Smooth muscle cell (in vitro differentiated cells): Measurements from ENCODE around the gene LMAN1. TPM values are rescaled to one million over a fixed set of nuclear protein-coding genes. Genes with fewer than 3 reads are reported as not detected.

ENCODE experiments used
- DNase-seq: peaks from one replicate; lab custom pipeline; 2025; ENCODE audit not compliant: unreplicated experiment; lab: John Stamatoyannopoulos, UW
- H2AFZ ChIP-seq: fragments of 200-600 bp; sonication (generic); 2 replicates; pipeline ENCODE4 v1.6.0; 2016; ENCODE audit warnings: antibody characterized with exemption, low read depth, mild to moderate bottlenecking
- H3F3A ChIP-seq: fragments of 200-600 bp; sonication (generic); 2 replicates; pipeline ENCODE4 v1.6.0; 2017; ENCODE audit warnings: antibody characterized with exemption, low read depth
- H3K27ac ChIP-seq: fragments of 200-600 bp; sonication (generic); 2 replicates; pipeline ENCODE4 v1.5.1; 2016; ENCODE audit warnings: low read depth, mild to moderate bottlenecking
- H3K27me3 ChIP-seq: fragments of 200-600 bp; sonication (generic); 2 replicates; pipeline ENCODE4 v1.6.1; 2016; ENCODE audit warnings: low read depth, mild to moderate bottlenecking
- H3K36me3 ChIP-seq: fragments of 200-600 bp; sonication (generic); 2 replicates; pipeline ENCODE4 v1.5.1; 2016; ENCODE audit warnings: low read depth
- H3K4me1 ChIP-seq: fragments of 200-600 bp; sonication (generic); 2 replicates; pipeline ENCODE4 v1.5.1; 2016; ENCODE audit warnings: low read depth
- H3K4me2 ChIP-seq: fragments of 200-600 bp; sonication (generic); 2 replicates; pipeline ENCODE4 v1.6.0; 2016; ENCODE audit warnings: mild to moderate bottlenecking
- H3K4me3 ChIP-seq: fragments of 200-600 bp; sonication (generic); 2 replicates; pipeline ENCODE4 v1.5.1; 2016; ENCODE audit warnings: mild to moderate bottlenecking
- H3K79me2 ChIP-seq: fragments of 200-600 bp; sonication (generic); 2 replicates; pipeline ENCODE4 v1.6.0; 2016; ENCODE audit warnings: low read depth, mild to moderate bottlenecking
- H3K9ac ChIP-seq: fragments of 200-600 bp; sonication (generic); 2 replicates; pipeline ENCODE4 v1.6.0; 2016; ENCODE audit warnings: low read depth
- H3K9me3 ChIP-seq: fragments of 200-600 bp; sonication (generic); replicated peaks from 2 replicates; pipeline ENCODE4 v1.5.1; 2016; ENCODE audit warnings: low read depth
- H4K20me1 ChIP-seq: fragments of 200-600 bp; sonication (generic); 2 replicates; pipeline ENCODE4 v1.6.0; 2016; ENCODE audit warnings: low read depth
- WGBS: methylation state at CpG from one replicate; pipeline ENCODE4 v1.1.7; 2016; ENCODE audit warnings: low lambda C conversion rate; 5-methylcytosine and 5-hydroxymethylcytosine counted together
- polyA plus RNA-seq: library from polyadenylated mRNA; unstranded; fragments of >200 nt; fragmentation: Nextera tagmentation; extraction: Ambion mirVana; gene quantifications from 2 replicates; pipeline ENCODE4 v1.2.1, GENCODE V29; 2016
- total RNA-seq: library from RNA; depleted of rRNA; stranded (reverse); fragments of >200 nt; gene quantifications from 2 replicates; pipeline ENCODE4 v1.2.3, GENCODE V29; 2014
- TF ChIP-seq, protein P1 (sequence below): fragments of 200-600 bp; sonication (generic); IDR thresholded peaks from 2 replicates; pipeline ENCODE4 v1.5.1; 2017; ENCODE audit warnings: borderline replicate concordance, mild to moderate bottlenecking, antibody characterized with exemption; ENCODE audit not compliant: insufficient read depth, poor library complexity, severe bottlenecking

LMAN1 gene
- total and polyA plus RNA-seq, 2 experiments from 2014 or later: 120 to 206 TPM

DNA sequence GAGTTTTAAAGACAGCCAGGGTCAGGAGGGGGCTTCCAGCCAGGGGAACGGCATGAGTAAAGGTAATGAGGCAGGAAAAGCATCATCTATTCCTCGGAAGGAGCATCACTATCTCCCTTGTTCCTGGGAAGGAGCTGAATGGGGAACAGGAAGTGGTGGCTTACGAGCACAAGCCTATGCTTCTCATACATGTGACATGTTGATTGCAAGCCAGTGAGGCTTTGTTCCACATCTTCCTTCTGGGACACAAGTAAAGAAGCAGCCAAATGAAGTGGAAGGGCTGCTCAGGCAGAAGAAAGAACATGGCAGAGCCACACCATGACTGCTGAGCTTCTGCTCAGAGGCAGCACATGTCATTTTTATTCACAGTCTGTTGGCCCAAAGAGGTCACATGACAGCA lies 15.1 kb upstream of the LMAN1 start:
- 59% methylated on average over 3 of the region's 3 CpGs for WGBS
- H3K9ac ChIP-seq: no peak overlapping the region

DNA sequence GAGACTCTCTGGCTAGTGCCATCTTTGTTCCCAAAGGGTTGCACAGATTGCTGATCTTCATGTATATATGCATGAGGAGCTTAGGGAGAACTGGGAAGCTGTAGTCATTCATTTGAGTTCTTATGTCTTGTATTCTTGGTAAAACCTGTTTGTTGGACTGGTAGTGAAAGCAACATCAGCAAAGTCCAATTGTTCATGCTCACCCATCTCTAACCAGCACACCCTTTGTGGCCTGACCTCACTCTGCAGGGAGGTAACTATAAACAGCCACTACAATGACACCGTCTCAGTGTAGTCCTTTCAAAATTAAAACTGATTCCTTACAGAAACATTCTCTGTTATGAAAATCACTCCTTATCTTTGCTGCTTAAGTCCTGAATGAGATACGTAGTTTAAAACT lies 13.9 kb upstream of the LMAN1 start:
- DNase-seq: no peak
- Histone ChIP-seq H4K20me1 (no peaks in the 10 kb centered on the region), H3K9ac (no peak overlapping the region), H3K79me2 (no peaks in the 10 kb centered on the region), H3K36me3 (no peaks in the 10 kb centered on the region), H3K4me3 (no peak overlapping the region), H3K27ac (no peak overlapping the region), H3K4me1 (peaks cover 43% of the 10 kb centered on the region), H3K9me3 (no peaks in the 10 kb centered on the region), H2AFZ (no peak overlapping the region), H3K4me2 (no peak overlapping the region), H3K27me3 (peaks cover 27% of the 10 kb centered on the region), H3F3A (no peaks in the 10 kb centered on the region)
- TF ChIP-seq, protein P1, sequence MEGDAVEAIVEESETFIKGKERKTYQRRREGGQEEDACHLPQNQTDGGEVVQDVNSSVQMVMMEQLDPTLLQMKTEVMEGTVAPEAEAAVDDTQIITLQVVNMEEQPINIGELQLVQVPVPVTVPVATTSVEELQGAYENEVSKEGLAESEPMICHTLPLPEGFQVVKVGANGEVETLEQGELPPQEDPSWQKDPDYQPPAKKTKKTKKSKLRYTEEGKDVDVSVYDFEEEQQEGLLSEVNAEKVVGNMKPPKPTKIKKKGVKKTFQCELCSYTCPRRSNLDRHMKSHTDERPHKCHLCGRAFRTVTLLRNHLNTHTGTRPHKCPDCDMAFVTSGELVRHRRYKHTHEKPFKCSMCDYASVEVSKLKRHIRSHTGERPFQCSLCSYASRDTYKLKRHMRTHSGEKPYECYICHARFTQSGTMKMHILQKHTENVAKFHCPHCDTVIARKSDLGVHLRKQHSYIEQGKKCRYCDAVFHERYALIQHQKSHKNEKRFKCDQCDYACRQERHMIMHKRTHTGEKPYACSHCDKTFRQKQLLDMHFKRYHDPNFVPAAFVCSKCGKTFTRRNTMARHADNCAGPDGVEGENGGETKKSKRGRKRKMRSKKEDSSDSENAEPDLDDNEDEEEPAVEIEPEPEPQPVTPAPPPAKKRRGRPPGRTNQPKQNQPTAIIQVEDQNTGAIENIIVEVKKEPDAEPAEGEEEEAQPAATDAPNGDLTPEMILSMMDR: no peak
- 84% methylated on average over 2 of the region's 2 CpGs for WGBS

More for the DNA sequence above, 15.1 kb upstream of the LMAN1 start:
- Histone ChIP-seq H3K27me3 (peaks cover 38% of the 10 kb centered on the region), H3K79me2 (no peaks in the 10 kb centered on the region), H4K20me1 (no peaks in the 10 kb centered on the region), H3K36me3 (no peaks in the 10 kb centered on the region), H3K4me2 (no peak overlapping the region), H3K27ac (no peak overlapping the region), H3F3A (no peaks in the 10 kb centered on the region), H3K4me1 (peaks cover 43% of the 10 kb centered on the region), H3K9me3 (no peaks in the 10 kb centered on the region), H3K4me3 (no peak overlapping the region), H2AFZ (no peak overlapping the region)
- TF ChIP-seq, protein P1: no peak
- DNase-seq: no peak

DNA sequence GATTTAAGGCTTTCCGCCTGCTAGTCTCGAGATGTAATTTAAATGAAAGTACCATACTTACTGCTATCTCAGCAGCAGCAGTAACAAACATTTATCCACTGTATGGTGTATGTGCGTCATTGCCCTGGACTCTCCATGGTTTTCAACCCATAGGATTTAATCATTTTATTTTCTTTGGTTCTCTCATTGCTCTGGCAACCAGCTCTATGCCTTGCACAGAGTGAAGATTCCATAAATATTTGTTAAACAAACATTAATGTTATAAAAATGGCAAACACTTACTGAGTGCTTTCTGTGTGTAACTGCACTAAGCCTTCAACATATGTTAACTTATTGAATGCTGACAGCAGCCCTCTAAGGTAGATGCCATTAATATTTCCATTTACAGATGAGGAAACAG lies 1.3 kb upstream of the LMAN1 start:
- Histone ChIP-seq H3K27ac (no peak overlapping the region), H3K4me2 (no peak overlapping the region), H3F3A (no peaks in the 10 kb centered on the region), H3K27me3 (peaks cover 25% of the 10 kb centered on the region), H2AFZ (no peak overlapping the region), H3K36me3 (peaks cover 2% of the 10 kb centered on the region), H3K79me2 (peaks cover 43% of the 10 kb centered on the region), H3K4me1 (peaks cover 29% of the 10 kb centered on the region), H4K20me1 (peaks cover 25% of the 10 kb centered on the region), H3K9ac (no peak overlapping the region), H3K4me3 (no peak overlapping the region), H3K9me3 (no peaks in the 10 kb centered on the region)
- no peak for DNase-seq
- 93% methylated on average over 3 of the region's 3 CpGs for WGBS
- TF ChIP-seq, protein P1: no peak

DNA sequence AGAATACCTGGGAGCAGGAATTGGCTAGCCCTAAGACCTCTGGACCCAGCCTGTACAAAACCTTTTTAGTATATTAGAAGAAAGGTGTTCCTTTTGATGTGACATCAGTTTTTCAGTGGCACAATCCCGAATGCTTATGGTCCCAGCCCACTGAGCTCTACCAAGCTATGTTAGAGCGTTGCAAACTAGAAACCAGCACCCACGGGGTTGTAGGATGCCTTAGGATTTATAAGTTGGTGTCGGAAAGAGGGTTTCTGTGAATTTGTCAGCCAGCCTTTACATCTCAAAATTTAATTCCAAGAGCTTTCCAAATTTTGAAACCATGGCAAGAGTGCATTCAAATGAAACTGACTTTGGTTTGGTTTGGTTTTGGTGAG lies 499 bp upstream of the LMAN1 start:
- Histone ChIP-seq H3K9ac (no peak overlapping the region), H3K4me1 (peaks cover 36% of the 10 kb centered on the region), H3K36me3 (peaks cover 10% of the 10 kb centered on the region), H3K27me3 (peaks cover 20% of the 10 kb centered on the region), H3K4me3 (peak overlapping the region; percentile 91), H3K9me3 (no peaks in the 10 kb centered on the region), H3K27ac (no peak overlapping the region), H4K20me1 (peaks cover 33% of the 10 kb centered on the region), H2AFZ (peak overlapping the region; percentile 77), H3K79me2 (peaks cover 50% of the 10 kb centered on the region), H3K4me2 (peak overlapping the region; percentile 87), H3F3A (no peaks in the 10 kb centered on the region)
- DNase-seq: no peak
- 10% methylated on average over 4 of the region's 4 CpGs for WGBS
- TF ChIP-seq, protein P1: no peak
